ENCODE results near the gene UQCRC2. TPM values are rescaled to one million over a fixed set of nuclear protein-coding genes. Genes with fewer than 3 reads are reported as not detected.

UQCRC2 gene
- polyA plus RNA-seq, 1 donor (not counting 4 experiments of a cell fraction or from before 2014, with no cell fraction given): 255 TPM

DNA sequence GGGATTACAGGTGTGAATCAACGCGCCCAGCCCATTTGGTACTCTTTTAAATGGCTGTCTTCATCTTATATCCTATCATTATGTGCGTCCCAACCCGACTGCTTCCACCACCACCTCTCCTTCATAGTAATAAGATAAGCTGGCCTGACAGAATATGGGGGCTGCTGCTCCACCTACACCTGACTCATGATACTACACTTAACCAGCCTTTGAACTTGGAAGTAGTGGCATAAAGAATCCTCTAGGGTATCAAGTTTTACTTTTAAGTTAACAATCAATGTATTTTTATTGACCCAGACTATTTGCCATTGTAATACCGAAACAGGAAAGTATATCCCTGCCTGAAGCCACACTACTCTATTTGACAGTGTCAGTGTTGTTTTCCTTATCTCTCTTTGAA, 28.9 kb downstream of the UQCRC2 start:
- Histone ChIP-seq H3K4me3 (ENCODE audit: control insufficient read depth in 2 of 3, extremely low read depth in 1 of 3, insufficient read depth in 2 of 3, low read depth in 1 of 3, low read length in 3 of 3) (no peak overlapping the region), H3K36me3 (ENCODE audit: control insufficient read depth in 2 of 2, extremely low read depth in 1 of 2, insufficient read depth in 2 of 2, low read length in 2 of 2) (peaks cover 14 to 21% of the 10 kb centered on the region in 2 experiments), H3K27me3 (ENCODE audit: control insufficient read depth, extremely low read depth, insufficient read depth, low read length) (no peaks in the 10 kb centered on the region), H3K9me1 (ENCODE audit: control insufficient read depth, extremely low read depth, insufficient read depth, low read length) (no peaks in the 10 kb centered on the region), H3K4me1 (ENCODE audit: control insufficient read depth, extremely low read depth, insufficient read depth, low read length) (no peaks in the 10 kb centered on the region), H3K79me2 (ENCODE audit: control insufficient read depth, insufficient read depth, low read length) (no peaks in the 10 kb centered on the region), H2AFZ (ENCODE audit: control insufficient read depth, low read length) (no peak overlapping the region), H3K27ac (ENCODE audit: control insufficient read depth, insufficient read depth, low read length) (no peak overlapping the region), H3K4me2 (ENCODE audit: control insufficient read depth, extremely low read depth, insufficient read depth, low read depth, low read length) (no peak overlapping the region), H3K9me3 (ENCODE audit: control insufficient read depth, low read depth, low read length) (no peaks in the 10 kb centered on the region), H3K9ac (ENCODE audit: control insufficient read depth, extremely low read depth, insufficient read depth, low read length) (no peak overlapping the region), H4K20me1 (ENCODE audit: control insufficient read depth, extremely low read depth, insufficient read depth, low read length) (no peaks in the 10 kb centered on the region)
- DNase-seq (ENCODE audit: low read depth, low spot score) (no peak), FAIRE-seq (no peak)
- TF ChIP-seq, protein P1, sequence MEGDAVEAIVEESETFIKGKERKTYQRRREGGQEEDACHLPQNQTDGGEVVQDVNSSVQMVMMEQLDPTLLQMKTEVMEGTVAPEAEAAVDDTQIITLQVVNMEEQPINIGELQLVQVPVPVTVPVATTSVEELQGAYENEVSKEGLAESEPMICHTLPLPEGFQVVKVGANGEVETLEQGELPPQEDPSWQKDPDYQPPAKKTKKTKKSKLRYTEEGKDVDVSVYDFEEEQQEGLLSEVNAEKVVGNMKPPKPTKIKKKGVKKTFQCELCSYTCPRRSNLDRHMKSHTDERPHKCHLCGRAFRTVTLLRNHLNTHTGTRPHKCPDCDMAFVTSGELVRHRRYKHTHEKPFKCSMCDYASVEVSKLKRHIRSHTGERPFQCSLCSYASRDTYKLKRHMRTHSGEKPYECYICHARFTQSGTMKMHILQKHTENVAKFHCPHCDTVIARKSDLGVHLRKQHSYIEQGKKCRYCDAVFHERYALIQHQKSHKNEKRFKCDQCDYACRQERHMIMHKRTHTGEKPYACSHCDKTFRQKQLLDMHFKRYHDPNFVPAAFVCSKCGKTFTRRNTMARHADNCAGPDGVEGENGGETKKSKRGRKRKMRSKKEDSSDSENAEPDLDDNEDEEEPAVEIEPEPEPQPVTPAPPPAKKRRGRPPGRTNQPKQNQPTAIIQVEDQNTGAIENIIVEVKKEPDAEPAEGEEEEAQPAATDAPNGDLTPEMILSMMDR (optimal IDR thresholded peaks at IDR 0.05 in 1 of 3, IDR thresholded peaks at IDR 0.05 in 1 of 3, conservative IDR thresholded peaks at IDR 0.05 in 1 of 3; ENCODE audit: extremely low read depth in 1 of 3, insufficient read depth in 2 of 3, low read length in 3 of 3): no peak
- no peak for TF ChIP-seq EZH2 (IDR thresholded peaks at IDR 0.05; ENCODE audit: low read length)
- dilution Hi-C loops (cut with MboI; ENCODE audit: extremely low pct_ligation_motif_present, low sequenced_read_pairs): no loop called here

DNA sequence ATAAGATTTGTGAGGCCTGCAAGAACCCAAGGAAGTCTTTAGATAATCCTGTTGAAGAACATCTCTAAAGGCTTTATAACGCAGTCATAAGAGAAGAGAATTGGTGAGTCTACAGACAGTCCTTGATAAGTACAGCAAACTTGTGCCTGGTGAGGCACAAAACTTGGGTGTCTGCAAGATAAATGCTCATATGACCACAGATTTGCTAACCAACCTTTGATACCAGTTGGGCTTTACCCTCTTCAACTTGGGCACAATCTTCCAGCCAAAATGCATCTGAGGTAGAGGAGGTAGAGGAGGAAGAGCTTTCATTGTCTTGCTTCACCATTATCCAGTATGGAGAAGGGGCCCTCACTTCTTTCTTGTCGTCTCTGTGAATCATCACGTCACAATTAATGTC, 30.9 kb downstream of the UQCRC2 start:
- TF ChIP-seq, protein P1 (optimal IDR thresholded peaks at IDR 0.05 in 1 of 3, IDR thresholded peaks at IDR 0.05 in 1 of 3, conservative IDR thresholded peaks at IDR 0.05 in 1 of 3; ENCODE audit: extremely low read depth in 1 of 3, insufficient read depth in 2 of 3, low read length in 3 of 3): no peak
- no peak for TF ChIP-seq EZH2 (IDR thresholded peaks at IDR 0.05; ENCODE audit: low read length)
- no peaks in the 10 kb centered on the region for H3K27me3 ChIP-seq (ENCODE audit: control insufficient read depth, extremely low read depth, insufficient read depth, low read length)
- no peaks in the 10 kb centered on the region for H3K4me1 ChIP-seq (ENCODE audit: control insufficient read depth, extremely low read depth, insufficient read depth, low read length)
- H3K79me2 ChIP-seq (ENCODE audit: control insufficient read depth, insufficient read depth, low read length): no peaks in the 10 kb centered on the region
- peaks cover 11 to 19% of the 10 kb centered on the region in 2 experiments for H3K36me3 ChIP-seq (ENCODE audit: control insufficient read depth in 2 of 2, extremely low read depth in 1 of 2, insufficient read depth in 2 of 2, low read length in 2 of 2)
- DNase-seq (ENCODE audit: low read depth, low spot score) (no peak), FAIRE-seq (no peak)
- H3K9me1 ChIP-seq (ENCODE audit: control insufficient read depth, extremely low read depth, insufficient read depth, low read length): no peaks in the 10 kb centered on the region
- H3K9me3 ChIP-seq (ENCODE audit: control insufficient read depth, low read depth, low read length): no peaks in the 10 kb centered on the region
- H3K9ac ChIP-seq (ENCODE audit: control insufficient read depth, extremely low read depth, insufficient read depth, low read length): no peak overlapping the region
- dilution Hi-C loops (cut with MboI; ENCODE audit: extremely low pct_ligation_motif_present, low sequenced_read_pairs): no loop called here
- no peak overlapping the region for H2AFZ ChIP-seq (ENCODE audit: control insufficient read depth, low read length)
- H3K4me2 ChIP-seq (ENCODE audit: control insufficient read depth, extremely low read depth, insufficient read depth, low read depth, low read length): no peak overlapping the region
- H3K4me3 ChIP-seq (ENCODE audit: control insufficient read depth in 2 of 3, extremely low read depth in 1 of 3, insufficient read depth in 2 of 3, low read depth in 1 of 3, low read length in 3 of 3): no peak overlapping the region
- no peak overlapping the region for H3K27ac ChIP-seq (ENCODE audit: control insufficient read depth, insufficient read depth, low read length)
- H4K20me1 ChIP-seq (ENCODE audit: control insufficient read depth, extremely low read depth, insufficient read depth, low read length): no peaks in the 10 kb centered on the region
